ENCODE measurements around the gene TNRC6B.

- TF ChIP-seq CTCF (IDR thresholded peaks at IDR 0.05), result no peak
- no peak for TF ChIP-seq POLR2A (IDR thresholded peaks at IDR 0.05)
Observed at GRCh38 chr22:40332319-40332781, 154.6 kb downstream of the TNRC6B start.

Measured in tibial nerve (tissue), 3 donors.